ENCODE results near the gene TTN.

Gene TTN

DNA sequence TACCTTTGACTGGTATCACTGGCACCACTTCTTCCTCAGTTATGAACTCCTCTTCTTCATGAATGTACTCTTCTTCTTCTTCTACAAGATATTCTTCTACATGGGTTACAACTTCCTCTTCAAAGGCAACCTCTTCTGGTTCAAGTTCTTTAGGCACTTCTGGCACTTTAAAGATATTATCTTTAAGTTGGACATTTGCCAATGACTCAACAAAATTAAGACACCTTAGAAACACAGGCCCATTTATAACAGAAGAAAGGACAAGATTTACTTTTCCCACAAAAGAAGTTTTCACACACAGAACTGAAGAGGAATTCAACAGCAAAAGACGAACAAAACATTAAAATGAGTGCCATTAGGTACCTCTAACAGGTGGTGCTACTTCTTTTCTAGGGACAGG, 127.3 kb downstream of the TTN start:
- TF ChIP-seq ZFP30 (CRISPR knock-in tag; IDR thresholded peaks at IDR 0.05) = no peak
- TF ChIP-seq TOX (CRISPR knock-in tag; IDR thresholded peaks at IDR 0.05; ENCODE audit: borderline replicate concordance) = no peak
- TF ChIP-seq ZNF565 (CRISPR knock-in tag; conservative IDR thresholded peaks at IDR 0.05; ENCODE audit: low read depth) = no peak
- no peak for ATAC-seq

- no peak for TF ChIP-seq ZNF8 (CRISPR knock-in tag; IDR thresholded peaks at IDR 0.05)
- no peak for TF ChIP-seq ZC3H10 (CRISPR knock-in tag; IDR thresholded peaks at IDR 0.05)
- TF ChIP-seq ZFP3 (CRISPR knock-in tag; IDR thresholded peaks at IDR 0.05) = no peak
- no peak for TF ChIP-seq BACH2 (CRISPR knock-in tag; IDR thresholded peaks at IDR 0.05; ENCODE audit: borderline replicate concordance)
- TF ChIP-seq ARNTL (CRISPR knock-in tag; IDR thresholded peaks at IDR 0.05; ENCODE audit: borderline replicate concordance, low read depth) = no peak
- no peak for TF ChIP-seq TOX (CRISPR knock-in tag; IDR thresholded peaks at IDR 0.05; ENCODE audit: borderline replicate concordance)
- TF ChIP-seq TCF4 (CRISPR knock-in tag; IDR thresholded peaks at IDR 0.05; ENCODE audit: borderline replicate concordance) = no peak
- TF ChIP-seq, protein P1, sequence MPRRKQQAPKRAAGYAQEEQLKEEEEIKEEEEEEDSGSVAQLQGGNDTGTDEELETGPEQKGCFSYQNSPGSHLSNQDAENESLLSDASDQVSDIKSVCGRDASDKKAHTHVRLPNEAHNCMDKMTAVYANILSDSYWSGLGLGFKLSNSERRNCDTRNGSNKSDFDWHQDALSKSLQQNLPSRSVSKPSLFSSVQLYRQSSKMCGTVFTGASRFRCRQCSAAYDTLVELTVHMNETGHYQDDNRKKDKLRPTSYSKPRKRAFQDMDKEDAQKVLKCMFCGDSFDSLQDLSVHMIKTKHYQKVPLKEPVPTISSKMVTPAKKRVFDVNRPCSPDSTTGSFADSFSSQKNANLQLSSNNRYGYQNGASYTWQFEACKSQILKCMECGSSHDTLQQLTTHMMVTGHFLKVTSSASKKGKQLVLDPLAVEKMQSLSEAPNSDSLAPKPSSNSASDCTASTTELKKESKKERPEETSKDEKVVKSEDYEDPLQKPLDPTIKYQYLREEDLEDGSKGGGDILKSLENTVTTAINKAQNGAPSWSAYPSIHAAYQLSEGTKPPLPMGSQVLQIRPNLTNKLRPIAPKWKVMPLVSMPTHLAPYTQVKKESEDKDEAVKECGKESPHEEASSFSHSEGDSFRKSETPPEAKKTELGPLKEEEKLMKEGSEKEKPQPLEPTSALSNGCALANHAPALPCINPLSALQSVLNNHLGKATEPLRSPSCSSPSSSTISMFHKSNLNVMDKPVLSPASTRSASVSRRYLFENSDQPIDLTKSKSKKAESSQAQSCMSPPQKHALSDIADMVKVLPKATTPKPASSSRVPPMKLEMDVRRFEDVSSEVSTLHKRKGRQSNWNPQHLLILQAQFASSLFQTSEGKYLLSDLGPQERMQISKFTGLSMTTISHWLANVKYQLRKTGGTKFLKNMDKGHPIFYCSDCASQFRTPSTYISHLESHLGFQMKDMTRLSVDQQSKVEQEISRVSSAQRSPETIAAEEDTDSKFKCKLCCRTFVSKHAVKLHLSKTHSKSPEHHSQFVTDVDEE (CRISPR knock-in tag; IDR thresholded peaks at IDR 0.05) = no peak
- TF ChIP-seq, protein P2, sequence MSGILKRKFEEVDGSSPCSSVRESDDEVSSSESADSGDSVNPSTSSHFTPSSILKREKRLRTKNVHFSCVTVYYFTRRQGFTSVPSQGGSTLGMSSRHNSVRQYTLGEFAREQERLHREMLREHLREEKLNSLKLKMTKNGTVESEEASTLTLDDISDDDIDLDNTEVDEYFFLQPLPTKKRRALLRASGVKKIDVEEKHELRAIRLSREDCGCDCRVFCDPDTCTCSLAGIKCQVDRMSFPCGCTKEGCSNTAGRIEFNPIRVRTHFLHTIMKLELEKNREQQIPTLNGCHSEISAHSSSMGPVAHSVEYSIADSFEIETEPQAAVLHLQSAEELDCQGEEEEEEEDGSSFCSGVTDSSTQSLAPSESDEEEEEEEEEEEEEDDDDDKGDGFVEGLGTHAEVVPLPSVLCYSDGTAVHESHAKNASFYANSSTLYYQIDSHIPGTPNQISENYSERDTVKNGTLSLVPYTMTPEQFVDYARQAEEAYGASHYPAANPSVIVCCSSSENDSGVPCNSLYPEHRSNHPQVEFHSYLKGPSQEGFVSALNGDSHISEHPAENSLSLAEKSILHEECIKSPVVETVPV (CRISPR knock-in tag; IDR thresholded peaks at IDR 0.05) = no peak
- no peak for TF ChIP-seq ESRRG (CRISPR knock-in tag; IDR thresholded peaks at IDR 0.05)
- no peak for TF ChIP-seq RARB (CRISPR knock-in tag; IDR thresholded peaks at IDR 0.05)
- no peak for TF ChIP-seq SNAI2 (CRISPR knock-in tag; IDR thresholded peaks at IDR 0.05)
- no peak for TF ChIP-seq GLIS3 (CRISPR knock-in tag; IDR thresholded peaks at IDR 0.05)
- no peak for TF ChIP-seq PPARA (CRISPR knock-in tag; IDR thresholded peaks at IDR 0.05; ENCODE audit: borderline replicate concordance)
- TF ChIP-seq ISL1 (CRISPR knock-in tag; IDR thresholded peaks at IDR 0.05) = no peak
- TF ChIP-seq ZNF565 (CRISPR knock-in tag; conservative IDR thresholded peaks at IDR 0.05; ENCODE audit: low read depth) = no peak
- TF ChIP-seq, protein P3, sequence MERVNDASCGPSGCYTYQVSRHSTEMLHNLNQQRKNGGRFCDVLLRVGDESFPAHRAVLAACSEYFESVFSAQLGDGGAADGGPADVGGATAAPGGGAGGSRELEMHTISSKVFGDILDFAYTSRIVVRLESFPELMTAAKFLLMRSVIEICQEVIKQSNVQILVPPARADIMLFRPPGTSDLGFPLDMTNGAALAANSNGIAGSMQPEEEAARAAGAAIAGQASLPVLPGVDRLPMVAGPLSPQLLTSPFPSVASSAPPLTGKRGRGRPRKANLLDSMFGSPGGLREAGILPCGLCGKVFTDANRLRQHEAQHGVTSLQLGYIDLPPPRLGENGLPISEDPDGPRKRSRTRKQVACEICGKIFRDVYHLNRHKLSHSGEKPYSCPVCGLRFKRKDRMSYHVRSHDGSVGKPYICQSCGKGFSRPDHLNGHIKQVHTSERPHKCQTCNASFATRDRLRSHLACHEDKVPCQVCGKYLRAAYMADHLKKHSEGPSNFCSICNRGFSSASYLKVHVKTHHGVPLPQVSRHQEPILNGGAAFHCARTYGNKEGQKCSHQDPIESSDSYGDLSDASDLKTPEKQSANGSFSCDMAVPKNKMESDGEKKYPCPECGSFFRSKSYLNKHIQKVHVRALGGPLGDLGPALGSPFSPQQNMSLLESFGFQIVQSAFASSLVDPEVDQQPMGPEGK (CRISPR knock-in tag; IDR thresholded peaks at IDR 0.05; ENCODE audit: borderline replicate concordance) = no peak
- TF ChIP-seq, protein P4, sequence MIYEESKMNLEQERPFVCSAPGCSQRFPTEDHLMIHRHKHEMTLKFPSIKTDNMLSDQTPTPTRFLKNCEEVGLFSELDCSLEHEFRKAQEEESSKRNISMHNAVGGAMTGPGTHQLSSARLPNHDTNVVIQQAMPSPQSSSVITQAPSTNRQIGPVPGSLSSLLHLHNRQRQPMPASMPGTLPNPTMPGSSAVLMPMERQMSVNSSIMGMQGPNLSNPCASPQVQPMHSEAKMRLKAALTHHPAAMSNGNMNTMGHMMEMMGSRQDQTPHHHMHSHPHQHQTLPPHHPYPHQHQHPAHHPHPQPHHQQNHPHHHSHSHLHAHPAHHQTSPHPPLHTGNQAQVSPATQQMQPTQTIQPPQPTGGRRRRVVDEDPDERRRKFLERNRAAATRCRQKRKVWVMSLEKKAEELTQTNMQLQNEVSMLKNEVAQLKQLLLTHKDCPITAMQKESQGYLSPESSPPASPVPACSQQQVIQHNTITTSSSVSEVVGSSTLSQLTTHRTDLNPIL (CRISPR knock-in tag; IDR thresholded peaks at IDR 0.05; ENCODE audit: low read depth) = no peak
- TF ChIP-seq ZNF70 (CRISPR knock-in tag; IDR thresholded peaks at IDR 0.05) = no peak
- no peak for ATAC-seq
These were observed 129.6 kb downstream of the TTN start for GRCh38 chr2:178677599-178677998.

GRCh38 chr2:178676046-178676445, 131.2 kb downstream of the TTN start:
- no peak for ATAC-seq

DNA sequence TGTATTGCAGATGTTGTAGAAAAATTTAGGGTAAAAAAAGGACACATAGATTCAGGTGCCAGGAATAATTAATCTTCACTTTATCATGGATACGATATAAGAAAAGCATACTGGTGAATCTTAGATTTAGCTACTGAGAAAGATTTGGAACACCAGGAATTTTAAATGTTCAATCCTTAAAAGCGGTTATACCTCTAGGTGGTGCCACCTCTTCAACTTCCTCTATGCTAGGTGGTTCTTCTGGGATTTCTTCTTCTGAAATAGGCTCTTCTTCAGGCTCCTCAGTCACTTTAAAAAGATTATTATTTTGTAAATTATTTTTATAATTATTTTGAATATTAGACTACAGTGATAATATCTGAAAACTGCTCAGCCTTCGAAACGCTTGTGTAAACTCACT, 133.1 kb downstream of the TTN start:
- no peak for ATAC-seq
- TF ChIP-seq ZC3H10 (CRISPR knock-in tag; IDR thresholded peaks at IDR 0.05) = no peak
- no peak for TF ChIP-seq ARNTL (CRISPR knock-in tag; IDR thresholded peaks at IDR 0.05; ENCODE audit: borderline replicate concordance, low read depth)
- TF ChIP-seq ZNF70 (CRISPR knock-in tag; IDR thresholded peaks at IDR 0.05) = no peak
- TF ChIP-seq POU6F1 (CRISPR knock-in tag; IDR thresholded peaks at IDR 0.05; ENCODE audit: borderline replicate concordance, low read depth) = no peak
- TF ChIP-seq ZNF565 (CRISPR knock-in tag; conservative IDR thresholded peaks at IDR 0.05; ENCODE audit: low read depth) = no peak
- TF ChIP-seq OSR1 (CRISPR knock-in tag; IDR thresholded peaks at IDR 0.05) = no peak
- TF ChIP-seq CSDC2 (CRISPR knock-in tag; IDR thresholded peaks at IDR 0.05) = no peak
- TF ChIP-seq TOX (CRISPR knock-in tag; IDR thresholded peaks at IDR 0.05; ENCODE audit: borderline replicate concordance) = no peak
- no peak for TF ChIP-seq RARB (CRISPR knock-in tag; IDR thresholded peaks at IDR 0.05)
- TF ChIP-seq, protein P2 (CRISPR knock-in tag; IDR thresholded peaks at IDR 0.05) = no peak
- no peak for TF ChIP-seq ZFP3 (CRISPR knock-in tag; IDR thresholded peaks at IDR 0.05)
- TF ChIP-seq, protein P1 (CRISPR knock-in tag; IDR thresholded peaks at IDR 0.05) = no peak

More at GRCh38 chr2:178676046-178676445, 131.2 kb downstream of the TTN start:
- TF ChIP-seq ZNF565 (CRISPR knock-in tag; conservative IDR thresholded peaks at IDR 0.05; ENCODE audit: low read depth) (no peak), SNAI2 (CRISPR knock-in tag; IDR thresholded peaks at IDR 0.05) (no peak)

All from SK-N-SH treated with all-trans-retinoic acid at 6 μM for 48 hours (cell line).